Ascending aorta (tissue), 2 donors: Measurements from ENCODE around the gene STK40. TPM values are rescaled to one million over a fixed set of nuclear protein-coding genes. Genes with fewer than 3 reads are reported as not detected.

ENCODE experiments used
- DNase-seq, 2 donors: peaks; one replicate each; pipeline ENCODE4 v3.0.0-alpha.2; 2019; ENCODE audit warnings: low spot score in 2 of 2
- H3K27ac ChIP-seq, 2 donors: fragments of 200-600 bp; sonication (generic); one replicate each; pipeline ENCODE4 v1.5.1; 2016 to 2017; ENCODE audit warnings: mild to moderate bottlenecking in 1 of 2
- H3K27me3 ChIP-seq: fragments of 200-600 bp; sonication (generic); one replicate; pipeline ENCODE4 v1.5.1; 2017
- H3K36me3 ChIP-seq, 2 donors: fragments of 200-600 bp; sonication (generic); one replicate each; pipeline ENCODE4 v1.5.1; 2016
- H3K4me1 ChIP-seq, 2 donors: fragments of 200-600 bp; sonication (generic); one replicate each; pipeline ENCODE4 v1.5.1; 2016 to 2017; ENCODE audit warnings: mild to moderate bottlenecking in 1 of 2
- H3K4me3 ChIP-seq, 2 donors: fragments of 200-600 bp; sonication (generic); one replicate each; pipeline ENCODE4 v1.5.1; 2016 to 2017; ENCODE audit warnings: mild to moderate bottlenecking in 1 of 2
- H3K9me3 ChIP-seq, 2 donors: fragments of 200-600 bp; sonication (generic); one replicate each; pipeline ENCODE4 v1.5.1; 2016
- CTCF ChIP-seq, 3 experiments: fragments of 200-600 bp in 2 of 3; fragments of 450-650 bp in 1 of 3; sonication (generic) in 2 of 3; IDR thresholded peaks; one replicate each; pipeline ENCODE4 v1.5.1; 2016 to 2019; ENCODE audit warnings: antibody characterized with exemption in 3 of 3, mild to moderate bottlenecking in 1 of 3, moderate library complexity in 1 of 3
- intact Hi-C: fragments of 100-400 bp; cut with DNase I; formaldehyde crosslinking; loops from one replicate; pipeline ENCODE4 v1.15.1; 2023
- total RNA-seq: library from RNA; depleted of rRNA; stranded (reverse); fragments of >200 nt; gene quantifications from one replicate; pipeline ENCODE4 v1.1.0, GENCODE V29; 2016

The STK40 gene
- total RNA-seq, 1 donor from 2014 or later: 77.0 TPM

GRCh38 chr1:36386265-36387140 is 779 bp upstream of the STK40 start:
- peaks cover 20 to 52% of the 10 kb centered on the region in 2 donors for H3K4me1 ChIP-seq

GRCh38 chr1:36384542-36385409 is 948 bp downstream of the STK40 start:
- Histone ChIP-seq H3K4me1 (peaks cover 20 to 57% of the 10 kb centered on the region in 2 donors), H3K27ac (peak overlapping the region; percentile 94 to 99), H3K9me3 (no peaks in the 10 kb centered on the region), H3K27me3 (no peaks in the 10 kb centered on the region), H3K4me3 (peak overlapping the region; percentile 94 to 99), H3K36me3 (peaks cover 0 to under 1% of the 10 kb centered on the region in 2 donors)
- TF ChIP-seq CTCF (IDR thresholded peaks at IDR 0.05): no peak
- peak in 1 of 2 donors; percentile 84 for DNase-seq
- intact Hi-C loops: loop anchor here (1.0 to 10.0 kb wide), 4 partner anchors 13 to 1090 kb away; partner anchors contain the start of genes EVA1B, LSM10, MAP7D1 and ZC3H12A

More at GRCh38 chr1:36386265-36387140, 779 bp upstream of the STK40 start:
- Histone ChIP-seq H3K9me3 (no peaks in the 10 kb centered on the region), H3K27ac (peak overlapping the region; percentile 94 to 99), H3K4me3 (peak overlapping the region; percentile 94 to 99), H3K27me3 (no peaks in the 10 kb centered on the region), H3K36me3 (peaks cover 11 to 18% of the 10 kb centered on the region in 2 donors)
- TF ChIP-seq CTCF (IDR thresholded peaks at IDR 0.05): no peak
- peak; percentile 98 to 100 for DNase-seq
- intact Hi-C loops: loop anchor here (1.0 to 10.0 kb wide), 5 partner anchors 35 to 1088 kb away; partner anchors contain the start of genes AGO3, EVA1B, MAP7D1 and ZC3H12A

GRCh38 chr1:36383240-36383639 is 2.5 kb downstream of the STK40 start:
- no peak for DNase-seq

GRCh38 chr1:36382669-36383068 is 3.1 kb downstream of the STK40 start:
- Histone ChIP-seq H3K9me3 (no peaks in the 10 kb centered on the region), H3K36me3 (no peaks in the 10 kb centered on the region), H3K4me3 (peak overlapping the region in 1 of 2 donors; percentile 99), H3K27me3 (no peaks in the 10 kb centered on the region), H3K27ac (peak overlapping the region; percentile 94 to 99), H3K4me1 (peaks cover 20 to 50% of the 10 kb centered on the region in 2 donors)
- no peak for DNase-seq
- intact Hi-C loops: loop anchor here (10.0 kb wide), 2 partner anchors 228 to 1092 kb away; partner anchors contain the start of genes MAP7D1 and ZC3H12A
- TF ChIP-seq CTCF (IDR thresholded peaks at IDR 0.05): no peak

More at GRCh38 chr1:36383240-36383639, 2.5 kb downstream of the STK40 start:
- intact Hi-C loops: loop anchor here (10.0 kb wide), 2 partner anchors 228 to 1092 kb away; partner anchors contain the start of genes MAP7D1 and ZC3H12A
- Histone ChIP-seq H3K36me3 (no peaks in the 10 kb centered on the region), H3K27me3 (no peaks in the 10 kb centered on the region), H3K27ac (peak overlapping the region; percentile 94 to 99), H3K9me3 (no peaks in the 10 kb centered on the region), H3K4me3 (peak overlapping the region in 1 of 2 donors; percentile 99), H3K4me1 (peaks cover 20 to 53% of the 10 kb centered on the region in 2 donors)
- TF ChIP-seq CTCF (IDR thresholded peaks at IDR 0.05): no peak

- Histone ChIP-seq H3K36me3 (no peaks in the 10 kb centered on the region), H3K27me3 (no peaks in the 10 kb centered on the region), H3K4me3 (no peak overlapping the region), H3K27ac (peak overlapping the region; percentile 94 to 99), H3K4me1 (peaks cover 18 to 46% of the 10 kb centered on the region in 2 donors), H3K9me3 (no peaks in the 10 kb centered on the region)
- intact Hi-C loops: loop anchor here (10.0 kb wide), 2 partner anchors 227 to 1093 kb away; partner anchors contain the start of genes MAP7D1 and ZC3H12A
- no peak for TF ChIP-seq CTCF (IDR thresholded peaks at IDR 0.05)
- no peak for DNase-seq
Measured at GRCh38 chr1:36382231-36382630, 3.5 kb downstream of the STK40 start.
